Measurements from ENCODE around the gene HLA-F. TPM values are rescaled to one million over a fixed set of nuclear protein-coding genes. Genes with fewer than 3 reads are reported as not detected.
A peak's percentile ranks its signal among the peaks of the same experiment; 100 is the strongest.

HLA-F gene
- total RNA-seq, 1 donor from 2014 or later = 293 TPM

DNA sequence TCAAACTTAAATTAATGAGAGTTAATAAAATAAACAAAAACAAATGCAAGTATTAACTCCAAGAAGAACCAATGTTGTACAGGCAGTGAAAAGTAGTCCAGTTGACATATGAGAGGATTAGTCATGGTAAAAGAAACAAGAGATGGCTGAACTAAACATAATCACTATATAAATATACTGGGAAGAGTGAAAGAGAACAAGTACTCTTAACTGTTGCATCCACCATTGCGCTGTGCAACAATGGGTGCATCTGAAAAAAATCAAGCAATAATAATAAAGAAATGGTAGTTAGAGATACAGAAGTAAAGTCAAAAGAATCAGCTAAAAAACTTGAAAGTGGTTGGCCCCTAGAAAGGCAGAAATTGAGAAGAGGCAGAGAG is 16.6 kb downstream of the HLA-F start:
- Mint-ChIP-seq H3K4me1 (ENCODE audit: low read depth) (peaks cover 1% of the 10 kb centered on the region), H3K36me3 (ENCODE audit: low read depth) (peaks cover 12% of the 10 kb centered on the region), H3K27me3 (ENCODE audit: insufficient read depth) (no peaks in the 10 kb centered on the region), H3K27ac (no peak overlapping the region), H3K4me3 (no peak overlapping the region), H3K9me3 (peaks cover 5% of the 10 kb centered on the region)
- intact Hi-C loops (cut with micrococcal nuclease) = no loop called here
- no peak for DNase-seq (ENCODE audit: low spot score)

DNA sequence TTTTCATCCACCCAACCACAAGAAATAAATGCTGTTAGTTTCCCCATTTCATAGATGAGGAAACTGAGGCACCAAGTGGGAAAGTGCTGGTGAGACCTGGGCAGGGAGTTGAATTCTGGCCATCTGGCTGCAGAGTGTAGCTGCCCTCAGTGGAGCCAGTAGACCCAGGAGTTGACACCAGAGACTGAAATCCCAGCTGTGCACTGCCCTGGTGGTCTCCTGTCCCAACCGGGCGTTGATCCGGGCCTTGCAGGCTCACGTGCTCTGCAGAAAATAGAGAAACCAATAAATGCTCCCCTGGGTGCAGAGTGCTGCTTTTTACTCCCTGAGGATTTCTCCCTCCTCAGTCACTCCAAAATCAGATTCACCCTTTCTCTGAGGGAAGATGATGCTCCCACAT is 18.4 kb downstream of the HLA-F start:
- Mint-ChIP-seq H3K4me1 (ENCODE audit: low read depth) (peaks cover 14% of the 10 kb centered on the region), H3K9me3 (no peaks in the 10 kb centered on the region), H3K4me3 (no peak overlapping the region), H3K27ac (no peak overlapping the region), H3K36me3 (ENCODE audit: low read depth) (peaks cover 19% of the 10 kb centered on the region), H3K27me3 (ENCODE audit: insufficient read depth) (no peaks in the 10 kb centered on the region)
- no peak for DNase-seq (ENCODE audit: low spot score)
- intact Hi-C loops (cut with micrococcal nuclease) = no loop called here

DNA sequence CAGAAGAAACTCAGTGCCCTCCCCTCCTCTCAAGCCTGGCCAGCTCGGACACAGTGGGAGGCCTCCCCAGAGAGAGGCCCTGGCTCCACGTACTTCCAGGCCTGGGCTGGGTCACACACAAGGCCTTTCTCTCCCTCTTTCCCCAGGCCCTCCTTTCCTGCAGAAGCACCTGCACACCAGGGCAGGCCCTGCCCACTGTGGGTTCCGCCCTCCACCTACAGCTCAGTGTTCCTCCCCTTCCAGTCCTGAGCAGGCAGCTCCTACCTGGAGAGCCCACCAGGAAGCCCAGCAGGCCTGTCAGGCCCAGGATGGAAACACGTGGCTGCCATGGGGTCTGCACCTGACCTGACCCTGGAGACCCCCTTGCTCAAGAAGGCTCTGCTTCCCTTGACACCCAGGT is 18.9 kb downstream of the HLA-F start:
- H3K4me1 Mint-ChIP-seq (ENCODE audit: low read depth) = peaks cover 19% of the 10 kb centered on the region
- no peak overlapping the region for H3K4me3 Mint-ChIP-seq
- no peak for DNase-seq (ENCODE audit: low spot score)
- intact Hi-C loops (cut with micrococcal nuclease) = no loop called here
- no peak overlapping the region for H3K27ac Mint-ChIP-seq
- peaks cover 19% of the 10 kb centered on the region for H3K36me3 Mint-ChIP-seq (ENCODE audit: low read depth)
- H3K27me3 Mint-ChIP-seq (ENCODE audit: insufficient read depth) = no peaks in the 10 kb centered on the region
- no peaks in the 10 kb centered on the region for H3K9me3 Mint-ChIP-seq

DNA sequence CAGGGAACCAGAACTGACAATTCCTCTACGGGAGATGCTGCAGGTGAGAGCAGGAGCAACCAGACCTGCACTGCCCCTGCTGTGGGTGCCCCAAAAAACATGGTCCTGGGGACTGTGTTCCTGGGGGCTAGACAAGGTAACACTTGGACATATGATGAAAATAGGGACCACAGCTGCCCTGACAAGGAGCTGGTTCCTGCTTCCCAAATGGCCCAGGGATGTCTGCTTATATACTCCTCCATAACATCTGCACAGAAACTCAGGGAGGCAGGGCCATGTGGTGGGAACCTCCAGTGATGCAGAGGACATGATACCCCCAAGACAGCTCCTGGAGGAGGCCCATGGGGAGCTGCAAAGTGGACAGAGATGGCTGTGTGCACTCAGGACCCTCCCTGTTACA is 19.8 kb downstream of the HLA-F start:
- Mint-ChIP-seq H3K4me1 (ENCODE audit: low read depth) (peaks cover 28% of the 10 kb centered on the region), H3K36me3 (ENCODE audit: low read depth) (peaks cover 19% of the 10 kb centered on the region), H3K4me3 (no peak overlapping the region), H3K27me3 (ENCODE audit: insufficient read depth) (no peaks in the 10 kb centered on the region), H3K27ac (no peak overlapping the region), H3K9me3 (no peaks in the 10 kb centered on the region)
- DNase-seq (ENCODE audit: low spot score) = no peak
- intact Hi-C loops (cut with micrococcal nuclease) = no loop called here

DNA sequence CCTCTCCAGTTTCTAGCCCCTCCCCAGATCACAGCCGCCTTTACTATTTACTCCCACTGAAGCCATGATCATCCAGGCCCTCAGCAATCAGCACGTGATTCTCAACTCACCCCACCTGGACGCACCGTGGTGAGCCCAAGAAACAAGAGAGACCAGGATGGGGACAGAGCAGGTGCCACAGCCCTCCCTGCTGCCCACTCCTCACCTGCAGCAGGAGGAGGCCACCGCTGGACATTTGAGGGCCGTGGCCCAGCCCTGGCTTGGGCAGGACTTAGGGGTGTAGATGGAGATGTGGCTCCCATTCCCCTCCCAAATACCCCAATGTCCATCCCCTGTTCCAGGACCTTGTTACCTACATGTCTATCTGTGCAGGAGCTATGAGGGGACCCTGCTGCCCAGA is 20.3 kb downstream of the HLA-F start:
- Mint-ChIP-seq H3K4me3 (no peak overlapping the region), H3K36me3 (ENCODE audit: low read depth) (peaks cover 19% of the 10 kb centered on the region), H3K27me3 (ENCODE audit: insufficient read depth) (no peaks in the 10 kb centered on the region), H3K9me3 (no peaks in the 10 kb centered on the region), H3K4me1 (ENCODE audit: low read depth) (peaks cover 34% of the 10 kb centered on the region), H3K27ac (no peak overlapping the region)
- DNase-seq (ENCODE audit: low spot score) = no peak
- intact Hi-C loops (cut with micrococcal nuclease) = no loop called here

DNA sequence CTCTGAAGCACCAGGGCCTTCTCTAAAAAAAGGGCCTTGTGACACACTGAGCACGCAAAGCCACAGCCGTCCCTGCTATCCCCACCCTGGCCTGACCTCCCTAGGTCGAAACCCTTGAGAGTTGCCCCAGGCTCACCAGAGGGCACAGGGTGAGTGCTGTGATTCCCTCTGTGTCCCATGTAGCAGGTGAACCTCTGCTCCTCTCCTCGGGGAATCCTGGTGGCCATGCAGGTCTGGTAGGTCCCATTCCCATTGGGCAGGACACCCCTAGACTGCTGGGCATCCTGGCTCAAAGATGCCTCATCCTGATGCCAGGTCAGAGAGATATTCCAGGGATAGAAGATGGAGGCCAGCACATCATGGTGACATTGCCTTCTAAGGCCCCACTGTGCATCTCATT is 20.9 kb downstream of the HLA-F start:
- Mint-ChIP-seq H3K4me1 (ENCODE audit: low read depth) (peaks cover 37% of the 10 kb centered on the region), H3K9me3 (no peaks in the 10 kb centered on the region), H3K36me3 (ENCODE audit: low read depth) (peaks cover 16% of the 10 kb centered on the region), H3K27me3 (ENCODE audit: insufficient read depth) (no peaks in the 10 kb centered on the region), H3K4me3 (no peak overlapping the region), H3K27ac (no peak overlapping the region)
- DNase-seq (ENCODE audit: low spot score) = no peak
- intact Hi-C loops (cut with micrococcal nuclease) = no loop called here

DNA sequence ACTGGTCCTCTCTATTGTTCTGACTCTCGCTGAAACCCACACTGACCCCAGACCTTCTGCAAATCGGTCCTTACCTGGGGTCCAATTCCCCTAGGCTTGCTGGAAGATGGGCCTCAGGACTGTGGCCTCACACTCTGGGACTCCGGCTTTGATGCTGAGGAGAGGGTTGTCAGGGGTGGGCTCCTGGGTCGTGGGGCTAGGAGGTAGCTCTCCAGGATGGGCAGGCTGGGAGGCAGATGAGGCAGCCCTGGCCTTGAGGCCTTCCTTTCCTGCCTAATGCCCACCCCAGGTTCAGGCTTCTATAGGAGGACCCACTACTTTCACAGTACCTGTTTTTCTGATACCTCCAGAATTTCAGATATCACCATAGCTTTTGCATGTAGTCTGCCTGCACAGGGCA is 21.4 kb downstream of the HLA-F start:
- H3K27ac Mint-ChIP-seq = no peak overlapping the region
- H3K4me3 Mint-ChIP-seq = no peak overlapping the region
- peaks cover 42% of the 10 kb centered on the region for H3K4me1 Mint-ChIP-seq (ENCODE audit: low read depth)
- intact Hi-C loops (cut with micrococcal nuclease) = no loop called here
- H3K36me3 Mint-ChIP-seq (ENCODE audit: low read depth) = peaks cover 16% of the 10 kb centered on the region
- no peak for DNase-seq (ENCODE audit: low spot score)
- no peaks in the 10 kb centered on the region for H3K9me3 Mint-ChIP-seq
- no peaks in the 10 kb centered on the region for H3K27me3 Mint-ChIP-seq (ENCODE audit: insufficient read depth)

DNA sequence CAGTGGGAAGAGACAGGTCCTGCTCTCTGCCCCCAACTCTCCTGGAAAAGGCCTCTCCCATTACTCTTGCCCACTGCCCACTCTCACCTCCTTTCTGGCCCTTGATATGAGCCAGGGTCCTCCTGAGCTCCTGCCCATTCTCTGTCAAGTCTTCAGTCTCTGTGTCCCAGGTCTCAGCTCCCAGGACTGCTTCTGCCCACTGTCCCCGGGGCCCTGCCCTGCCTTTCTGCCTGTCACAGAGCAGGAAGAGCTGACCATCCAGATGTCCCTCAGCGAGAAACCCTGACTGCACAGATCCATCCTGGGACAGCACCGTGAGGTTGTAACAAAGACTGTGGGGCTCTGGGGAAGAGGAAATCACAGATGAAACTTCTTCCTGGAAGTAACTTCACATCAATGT is 22.2 kb downstream of the HLA-F start:
- Mint-ChIP-seq H3K9me3 (no peaks in the 10 kb centered on the region), H3K36me3 (ENCODE audit: low read depth) (peaks cover 16% of the 10 kb centered on the region), H3K27ac (no peak overlapping the region), H3K4me1 (ENCODE audit: low read depth) (peaks cover 49% of the 10 kb centered on the region), H3K27me3 (ENCODE audit: insufficient read depth) (no peaks in the 10 kb centered on the region), H3K4me3 (no peak overlapping the region)
- intact Hi-C loops (cut with micrococcal nuclease) = no loop called here
- DNase-seq (ENCODE audit: low spot score) = no peak

DNA sequence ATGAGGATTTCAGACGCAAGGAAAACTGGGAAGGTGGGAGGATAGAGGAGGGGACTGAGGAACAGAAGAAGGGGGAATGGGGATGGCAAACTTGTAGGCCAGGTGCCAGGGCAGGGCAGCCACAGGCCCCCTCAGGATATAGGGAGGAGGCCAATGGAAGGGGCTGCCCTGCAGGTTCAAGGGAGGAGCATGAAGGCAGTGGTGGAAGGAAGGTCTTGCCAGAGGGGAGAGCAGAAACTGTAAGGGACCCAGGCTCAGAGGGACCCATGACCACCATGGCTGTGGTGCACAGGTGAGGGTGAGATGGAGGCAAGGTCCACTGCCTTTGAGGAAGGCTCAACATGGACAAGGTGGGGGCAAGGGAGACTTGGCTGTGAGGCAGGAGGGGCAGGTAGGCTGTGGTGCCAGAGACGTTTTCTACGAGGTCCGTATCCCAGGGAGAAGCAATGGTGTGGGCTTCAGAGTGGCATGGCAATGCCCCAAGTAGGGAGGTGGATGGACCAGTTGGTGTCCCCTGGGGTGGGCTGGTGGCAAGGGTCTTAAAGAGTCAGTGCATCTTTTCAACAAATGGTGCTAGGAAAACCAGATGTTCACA is 22.7 kb downstream of the HLA-F start:
- Mint-ChIP-seq H3K36me3 (ENCODE audit: low read depth) (peaks cover 16% of the 10 kb centered on the region), H3K4me1 (ENCODE audit: low read depth) (peaks cover 55% of the 10 kb centered on the region), H3K4me3 (peak overlapping the region; percentile 32), H3K9me3 (no peaks in the 10 kb centered on the region), H3K27me3 (ENCODE audit: insufficient read depth) (no peaks in the 10 kb centered on the region), H3K27ac (peak overlapping the region; percentile 3)
- intact Hi-C loops (cut with micrococcal nuclease) = no loop called here
- DNase-seq (ENCODE audit: low spot score) = no peak

DNA sequence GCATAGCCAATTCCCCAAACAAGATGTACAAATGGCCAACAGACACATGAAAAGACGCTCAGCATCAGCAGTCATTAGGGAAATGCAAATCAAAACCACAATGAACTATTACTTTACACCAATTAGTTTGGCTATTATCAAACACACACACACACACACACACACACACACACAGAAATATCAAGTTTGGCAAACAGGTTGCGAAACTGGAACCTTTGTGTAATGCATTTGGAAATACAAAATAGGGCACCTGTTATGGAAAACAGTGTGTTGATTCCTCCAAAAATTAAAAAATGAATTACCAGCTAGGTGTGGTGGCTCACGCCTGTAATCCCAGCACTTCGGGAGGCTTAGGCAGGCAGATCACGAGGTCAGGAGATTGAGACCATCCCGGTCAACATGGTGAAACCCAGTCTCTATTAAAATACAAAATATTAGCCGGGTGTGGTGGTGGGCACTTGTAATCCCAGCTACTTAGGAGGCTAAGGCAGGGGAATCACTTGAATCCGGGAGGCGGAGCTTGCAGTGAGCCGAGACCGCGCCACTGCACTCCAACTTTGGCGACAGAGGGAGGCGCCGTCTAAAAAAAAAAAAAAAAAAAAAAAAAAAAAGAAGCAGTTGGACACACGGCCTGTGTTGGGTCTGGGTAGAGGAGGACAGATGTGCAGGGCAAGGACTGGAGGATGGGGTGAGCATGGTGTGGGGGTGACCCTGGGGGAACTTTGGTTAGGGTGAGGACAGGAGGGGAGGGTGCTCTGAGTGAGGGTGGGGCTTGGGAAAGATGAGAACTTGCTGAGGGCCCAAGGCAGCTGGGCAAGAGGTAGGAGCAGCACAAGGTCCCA is 23.8 kb downstream of the HLA-F start:
- DNase-seq (ENCODE audit: low spot score) = no peak
- no peaks in the 10 kb centered on the region for H3K9me3 Mint-ChIP-seq
- H3K4me3 Mint-ChIP-seq = peak overlapping the region; percentile 100
- H3K36me3 Mint-ChIP-seq (ENCODE audit: low read depth) = peaks cover 16% of the 10 kb centered on the region
- intact Hi-C loops (cut with micrococcal nuclease) = no loop called here
- H3K4me1 Mint-ChIP-seq (ENCODE audit: low read depth) = peaks cover 66% of the 10 kb centered on the region
- no peak overlapping the region for H3K27ac Mint-ChIP-seq
- H3K27me3 Mint-ChIP-seq (ENCODE audit: insufficient read depth) = no peaks in the 10 kb centered on the region

DNA sequence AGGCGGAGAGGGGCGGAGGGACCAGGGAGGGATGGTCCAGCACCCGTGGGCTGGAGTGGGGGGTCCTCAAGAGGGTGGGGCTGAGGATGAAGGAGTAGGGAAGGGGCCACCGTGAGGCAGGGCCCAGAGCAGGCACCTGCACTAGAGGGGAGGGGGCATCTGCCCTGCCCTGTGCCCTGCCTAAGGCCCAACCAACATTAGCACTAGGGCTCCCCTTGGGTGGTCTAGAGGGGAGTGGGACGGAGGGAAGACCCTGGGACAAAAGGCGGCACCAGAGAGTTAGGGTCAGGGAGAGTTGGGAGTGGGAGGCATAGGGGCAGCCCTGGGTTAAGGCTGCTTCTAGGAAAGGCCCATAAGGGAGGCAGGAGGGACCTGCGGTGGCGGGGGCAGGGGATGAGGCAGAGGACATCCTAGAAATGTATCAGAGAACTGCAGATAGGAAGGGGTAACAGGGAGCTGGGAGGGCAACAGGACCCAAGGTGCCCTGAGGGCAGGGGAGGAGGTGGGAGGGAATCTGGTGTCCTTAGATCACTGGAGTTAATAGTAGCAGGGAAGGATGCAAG is 24.5 kb downstream of the HLA-F start:
- no peaks in the 10 kb centered on the region for H3K9me3 Mint-ChIP-seq
- H3K4me1 Mint-ChIP-seq (ENCODE audit: low read depth) = peaks cover 71% of the 10 kb centered on the region
- DNase-seq (ENCODE audit: low spot score) = no peak
- H3K4me3 Mint-ChIP-seq = peak overlapping the region; percentile 100
- no peak overlapping the region for H3K27ac Mint-ChIP-seq
- peaks cover 14% of the 10 kb centered on the region for H3K36me3 Mint-ChIP-seq (ENCODE audit: low read depth)
- intact Hi-C loops (cut with micrococcal nuclease) = no loop called here
- H3K27me3 Mint-ChIP-seq (ENCODE audit: insufficient read depth) = no peaks in the 10 kb centered on the region

DNA sequence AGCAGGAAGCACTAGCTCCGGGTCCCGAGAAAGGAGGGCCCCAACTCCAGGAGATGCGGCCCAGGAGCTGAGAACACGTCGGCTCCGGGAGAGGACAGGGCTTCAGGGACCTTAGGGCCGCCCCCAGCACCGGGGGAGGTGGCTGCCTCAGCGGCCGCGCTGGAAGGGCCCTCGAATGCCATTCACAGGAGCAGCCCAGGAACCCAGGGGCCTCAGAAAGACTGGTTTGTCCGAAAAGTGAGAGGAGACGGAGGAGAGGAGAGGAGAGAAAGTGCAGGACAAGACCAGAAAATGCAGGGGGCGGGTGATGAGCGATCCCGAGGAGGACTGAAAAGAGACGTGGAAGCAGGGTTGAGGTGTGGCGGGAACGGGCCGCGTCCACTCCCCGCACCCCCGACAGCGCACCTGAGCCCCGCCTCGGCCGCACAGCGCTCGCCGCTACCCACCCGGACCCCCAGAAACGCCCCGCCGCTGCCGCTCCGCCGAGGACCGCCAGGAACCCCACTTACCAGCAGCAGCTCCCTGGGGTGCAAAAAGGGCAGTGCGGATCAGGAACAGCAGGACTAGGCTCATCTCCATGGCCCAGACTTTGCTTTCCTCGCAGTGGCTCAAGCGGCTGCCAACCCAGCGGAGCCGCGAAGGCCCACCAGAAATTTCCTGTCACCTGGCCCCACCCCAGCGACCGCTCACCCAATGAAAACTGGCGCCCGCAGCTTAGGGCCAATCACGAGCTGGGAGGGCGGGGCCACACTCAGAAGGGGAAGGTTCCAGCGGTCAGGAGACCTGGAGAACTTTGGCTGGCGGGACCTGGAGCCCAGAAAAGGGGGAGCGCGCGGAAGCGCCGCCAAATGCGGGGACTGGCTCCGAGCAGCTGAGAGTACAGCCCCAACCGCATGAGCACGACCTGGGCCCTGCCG is 25.4 kb downstream of the HLA-F start:
- intact Hi-C loops (cut with micrococcal nuclease) = loop anchor here (1.0 kb wide), 4 partner anchors 10 to 179 kb away; no protein-coding TSS in a partner anchor
- H3K4me1 Mint-ChIP-seq (ENCODE audit: low read depth) = peaks cover 80% of the 10 kb centered on the region
- peak overlapping the region; percentile 100 for H3K4me3 Mint-ChIP-seq

More for the DNA sequence above, 25.4 kb downstream of the HLA-F start:
- peak overlapping the region; percentile 95 for H3K27ac Mint-ChIP-seq
- peak; percentile 82 for DNase-seq (ENCODE audit: low spot score)
- H3K27me3 Mint-ChIP-seq (ENCODE audit: insufficient read depth) = no peaks in the 10 kb centered on the region
- H3K36me3 Mint-ChIP-seq (ENCODE audit: low read depth) = peaks cover 14% of the 10 kb centered on the region
- H3K9me3 Mint-ChIP-seq = no peaks in the 10 kb centered on the region

Measured in activated T-helper 1 cell treated with anti-CD3 and anti-CD28 coated beads, Interleukin-12 subunit alpha, Interleukin-12 subunit beta, Interleukin-2, Interleukin-4 antibody, amounts not matched to agents 30 ng/mL and 10 ng/mL and 1 ng/mL, durations not matched to agents 14 hours and 24 hours and 36 hours (primary cell).